H1 (cell line): ENCODE results near the gene AP1S1. TPM values are rescaled to one million over a fixed set of nuclear protein-coding genes. Genes with fewer than 3 reads are reported as not detected.

Experiments used
- CTCF ChIA-PET: fragments of 300-600 bp; sonication (Branson Sonifier 250); formaldehyde crosslinking; loops from one replicate; lab custom pipeline; 2021; ENCODE audit not compliant: partially characterized antibody; lab: Charles Lee
- POLR2A ChIA-PET: fragments of 300-600 bp; sonication (Branson Sonifier 250); formaldehyde crosslinking; loops from one replicate; lab custom pipeline; 2021; ENCODE audit warnings: inconsistent platforms; ENCODE audit not compliant: partially characterized antibody; lab: Charles Lee
- DNase-seq, 2 experiments: peaks; one replicate each; pipeline versions ENCODE4 v3.0.0 to v3.0.0-alpha.2; 2010 to 2022; ENCODE audit warnings: low spot score in 2 of 2, low read depth in 1 of 2, mixed read lengths in 1 of 2
- FAIRE-seq: peaks from 2 replicates; lab custom pipeline; 2011; peaks lifted over from hg19 to GRCh38; lab: Jason Lieb, UNC
- H2AFZ ChIP-seq: 2 replicates; pipeline ENCODE4 v1.8.1; 2012; ENCODE audit warnings: low read length, inconsistent platforms
- H2AK5ac ChIP-seq: 2 replicates; pipeline ENCODE4 v1.6.1; 2013; ENCODE audit warnings: low read depth, low read length
- H2BK120ac ChIP-seq: replicated peaks from 2 replicates; pipeline ENCODE3; 2013; ENCODE audit warnings: low read depth, low read length, inconsistent platforms
- H2BK12ac ChIP-seq: 2 replicates; pipeline ENCODE4 v1.6.1; 2013; ENCODE audit warnings: low read depth, low read length
- H2BK15ac ChIP-seq: 2 replicates; pipeline ENCODE4 v1.6.1; 2013; ENCODE audit warnings: low read length
- H2BK20ac ChIP-seq: 2 replicates; pipeline ENCODE4 v1.6.1; 2013; ENCODE audit warnings: low read length
- H2BK5ac ChIP-seq: 2 replicates; pipeline ENCODE4 v1.6.1; 2013; ENCODE audit warnings: low read depth, low read length
- H3K14ac ChIP-seq: 2 replicates; pipeline ENCODE4 v1.6.1; 2013; ENCODE audit warnings: inconsistent platforms; ENCODE audit not compliant: insufficient read length
- H3K18ac ChIP-seq: 2 replicates; pipeline ENCODE4 v1.6.1; 2013; ENCODE audit warnings: low read length; ENCODE audit errors: extremely low read depth
- H3K23ac ChIP-seq: 2 replicates; pipeline ENCODE4 v1.6.1; 2013; ENCODE audit warnings: inconsistent platforms; ENCODE audit not compliant: insufficient read length
- H3K23me2 ChIP-seq: 2 replicates; pipeline ENCODE4 v1.6.1; 2013; ENCODE audit warnings: low read depth, low read length
- H3K27ac ChIP-seq: 2 replicates; pipeline ENCODE4 v1.6.1; 2011; ENCODE audit warnings: low read depth, low read length, inconsistent platforms
- H3K27me3 ChIP-seq, 4 experiments: replicated peaks in 1 of 4; 1 replicate in 1 of 4; 2 replicates in 3 of 4; pipeline versions ENCODE4 v1.6.1 to v1.8.1; 2011 to 2013; ENCODE audit warnings: low read length in 3 of 4, mild to moderate bottlenecking in 3 of 4, inconsistent platforms in 2 of 4, mixed read lengths in 2 of 4, moderate library complexity in 1 of 4; ENCODE audit not compliant: control insufficient read depth in 3 of 4, insufficient read depth in 3 of 4; ENCODE audit errors: extremely low read depth in 1 of 4
- H3K36me3 ChIP-seq, 4 experiments: 2 replicates each; pipeline versions ENCODE4 v1.6.1 to v1.8.1; 2011 to 2013; ENCODE audit warnings: mild to moderate bottlenecking in 4 of 4, low read length in 3 of 4, moderate library complexity in 2 of 4, control low read depth in 1 of 4, inconsistent platforms in 1 of 4; ENCODE audit not compliant: insufficient read depth in 4 of 4, control insufficient read depth in 2 of 4
- H3K4ac ChIP-seq: replicated peaks from 2 replicates; pipeline ENCODE3; 2013; ENCODE audit warnings: low read length, low read depth, mixed read lengths, inconsistent platforms; ENCODE audit not compliant: insufficient read length
- H3K4me1 ChIP-seq, 4 experiments: replicated peaks in 1 of 4; 1 replicate in 1 of 4; 2 replicates in 3 of 4; pipeline versions ENCODE4 v1.6.1 to v1.8.1; 2011 to 2013; ENCODE audit warnings: low read length in 3 of 4, inconsistent platforms in 2 of 4, mixed read lengths in 1 of 4; ENCODE audit not compliant: insufficient read depth in 4 of 4, control insufficient read depth in 3 of 4
- H3K4me2 ChIP-seq, 2 experiments: 2 replicates each; pipeline versions ENCODE4 v1.6.1 to v1.8.1; 2011 to 2013; ENCODE audit warnings: low read depth in 2 of 2, low read length in 2 of 2, control low read depth in 1 of 2, inconsistent platforms in 1 of 2, mild to moderate bottlenecking in 1 of 2; ENCODE audit not compliant: insufficient read depth in 1 of 2
- H3K4me3 ChIP-seq, 4 experiments: fragments of 200-600, 300-600 bp in 1 of 4; sonication (generic), shearing (Covaris generic), sonication (Bioruptor Twin) in 1 of 4; 2 replicates each; pipeline versions ENCODE4 v1.5.1 to v1.8.1; 2011 to 2016; ENCODE audit warnings: low read length in 4 of 4, low read depth in 3 of 4, control low read depth in 2 of 4, inconsistent platforms in 2 of 4, mild to moderate bottlenecking in 2 of 4, mixed read lengths in 1 of 4, moderate library complexity in 1 of 4; ENCODE audit not compliant: insufficient read depth in 2 of 4; ENCODE audit errors: extremely low read depth in 1 of 4
- H3K56ac ChIP-seq: replicated peaks from 2 replicates; pipeline ENCODE3; 2013; ENCODE audit warnings: low read depth, mild to moderate bottlenecking, mixed read lengths, low read length, inconsistent platforms; ENCODE audit not compliant: insufficient read length
- H3K79me1 ChIP-seq: 2 replicates; pipeline ENCODE4 v1.6.1; 2013; ENCODE audit warnings: low read depth, low read length, control low read depth
- H3K79me2 ChIP-seq, 2 experiments: 2 replicates each; pipeline versions ENCODE4 v1.6.1 to v1.8.1; 2012 to 2013; ENCODE audit warnings: low read length in 2 of 2, mild to moderate bottlenecking in 2 of 2, inconsistent platforms in 1 of 2; ENCODE audit not compliant: insufficient read depth in 2 of 2, control insufficient read depth in 1 of 2
- H3K9ac ChIP-seq, 4 experiments: replicated peaks in 1 of 4; 1 replicate in 1 of 4; 2 replicates in 3 of 4; pipeline versions ENCODE4 v1.6.1 to v1.8.1; 2011 to 2013; ENCODE audit warnings: low read depth in 3 of 4, low read length in 3 of 4, control low read depth in 2 of 4, mild to moderate bottlenecking in 2 of 4, moderate library complexity in 2 of 4, inconsistent platforms in 1 of 4; ENCODE audit errors: extremely low read depth in 1 of 4
- H3K9me3 ChIP-seq, 2 experiments: 2 replicates each; pipeline versions ENCODE4 v1.6.1 to v1.8.1; 2012 to 2013; ENCODE audit warnings: mild to moderate bottlenecking in 2 of 2, moderate library complexity in 2 of 2, control low read depth in 1 of 2, inconsistent platforms in 1 of 2, low read depth in 1 of 2, low read length in 1 of 2, mixed read lengths in 1 of 2; ENCODE audit not compliant: insufficient read depth in 2 of 2
- H4K20me1 ChIP-seq, 2 experiments: replicated peaks in 1 of 2; 2 replicates each; pipeline versions ENCODE3 to v1.8.1; 2011 to 2013; ENCODE audit warnings: inconsistent platforms in 2 of 2, low read length in 2 of 2, mild to moderate bottlenecking in 1 of 2; ENCODE audit not compliant: insufficient read depth in 2 of 2, control insufficient read depth in 1 of 2
- H4K5ac ChIP-seq: 2 replicates; pipeline ENCODE4 v1.6.1; 2013; ENCODE audit warnings: low read length, low read depth, mixed read lengths, inconsistent platforms; ENCODE audit not compliant: insufficient read length
- H4K8ac ChIP-seq: 2 replicates; pipeline ENCODE4 v1.8.0; 2013; ENCODE audit warnings: mild to moderate bottlenecking, moderate library complexity, low read length, inconsistent platforms; ENCODE audit not compliant: insufficient read depth; ENCODE audit errors: extremely low read depth
- H4K91ac ChIP-seq: replicated peaks from 2 replicates; pipeline ENCODE3; 2013; ENCODE audit warnings: low read length, mixed read lengths, inconsistent platforms; ENCODE audit not compliant: insufficient read length
- KDM1A ChIP-seq: fragments of 200-600, 300-600 bp; sonication (generic); IDR thresholded peaks from 2 replicates; pipeline ENCODE4 v1.7.1; 2016; ENCODE audit warnings: mild to moderate bottlenecking, low read length, borderline replicate concordance
- KDM4A ChIP-seq: IDR thresholded peaks from one replicate; pipeline ENCODE4 v1.7.1; 2012; ENCODE audit warnings: low read depth, mild to moderate bottlenecking, moderate library complexity, low read length, inconsistent platforms; ENCODE audit not compliant: severe bottlenecking
- SP1 ChIP-seq: IDR thresholded peaks from 2 replicates; pipeline ENCODE4 v1.6.1; 2011; ENCODE audit warnings: low read depth, low read length
- TAF1 ChIP-seq: IDR thresholded peaks from 2 replicates; pipeline ENCODE4 v1.6.1; 2011; ENCODE audit warnings: mild to moderate bottlenecking, low read depth, low read length
- WGBS, 2 experiments: shearing (Covaris generic) in 1 of 2; methylation state at CpG; one replicate each; pipeline versions ENCODE4 v1.1.6 to v1.1.7; 2013 to 2015; ENCODE audit warnings: low lambda C conversion rate in 2 of 2, mixed read lengths in 2 of 2, inconsistent platforms in 1 of 2, low coverage in 1 of 2, missing lambda C conversion rate in 1 of 2; ENCODE audit not compliant: insufficient replicate concordance in 2 of 2, insufficient coverage in 1 of 2, insufficient read length in 1 of 2; ENCODE audit errors: extremely low coverage in 1 of 2, missing lambda C conversion rate in 1 of 2; 5-methylcytosine and 5-hydroxymethylcytosine counted together
- polyA plus RNA-seq, 7 experiments: library from polyadenylated mRNA; depleted of rRNA in 3 of 7; stranded (reverse) in 5 of 7; unstranded in 2 of 7; fragments of >200 nt in 5 of 7; fragments of 200-250 nt in 2 of 7; gene quantifications; 1 replicate in 5 of 7; 2 replicates in 1 of 7; 4 replicates in 1 of 7; pipeline versions ENCODE4 v1.2.1 to v1.2.3, GENCODE V29; 2011 to 2013; ENCODE audit warnings: missing spikeins in 2 of 7, mixed read lengths in 2 of 7
- total RNA-seq: library from RNA; stranded (reverse); fragmentation: NEBNext Ultra II Directional; extraction: Animal tissue kit (Norgen Biotek cat#: 25700); gene quantifications from 2 replicates; pipeline ENCODE4 v1.2.1, GENCODE V29; 2021
- TF ChIP-seq, protein P1 (sequence below), 3 experiments: IDR thresholded peaks; 1 replicate in 2 of 3; 2 replicates in 1 of 3; pipeline versions ENCODE4 v1.5.1 to v1.6.1; 2011; ENCODE audit warnings: low read length in 3 of 3, mild to moderate bottlenecking in 3 of 3, inconsistent platforms in 2 of 3, low read depth in 1 of 3, moderate library complexity in 1 of 3; ENCODE audit not compliant: insufficient read depth in 1 of 3; ENCODE audit errors: control extremely low read depth in 1 of 3

The AP1S1 gene
- total and polyA plus RNA-seq, 2 of the 8 experiments (the other 6 are each of a cell fraction or from before 2014, with no cell fraction given): 56.1 to 59.3 TPM

DNA sequence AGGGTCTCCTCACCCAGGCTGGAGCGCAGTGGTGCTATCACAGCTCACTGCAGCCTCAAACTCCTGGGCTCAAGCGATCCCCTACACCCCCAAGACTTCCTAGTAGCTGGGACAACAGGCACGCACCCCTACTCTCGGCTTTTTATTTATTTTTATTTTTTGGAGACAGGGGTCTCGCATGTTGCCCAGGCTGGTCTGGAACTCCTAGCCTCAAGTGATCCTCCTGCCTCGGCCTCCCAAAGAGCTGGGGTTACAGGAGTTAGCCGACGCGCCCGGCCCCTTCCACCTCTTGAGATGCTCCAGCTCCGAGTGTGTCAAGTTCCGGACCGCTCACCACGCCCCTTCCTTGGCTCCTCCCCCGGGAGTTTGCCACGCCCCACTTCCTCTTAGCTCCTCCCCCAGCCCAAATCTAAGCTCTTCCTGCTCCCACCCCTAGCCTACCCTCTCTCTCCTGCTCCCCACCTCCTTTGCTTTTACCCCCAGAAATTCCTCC lies 19.5 kb downstream of the AP1S1 start:
- Histone ChIP-seq H3K4me1 (peaks cover 6 to 48% (median 34%) of the 10 kb centered on the region in 4 experiments), H3K9me3 (no peaks in the 10 kb centered on the region), H4K5ac (no peak overlapping the region), H3K9ac (no peak overlapping the region), H3K79me1 (no peaks in the 10 kb centered on the region), H2BK12ac (no peak overlapping the region), H3K23me2 (peaks cover 19% of the 10 kb centered on the region), H4K91ac (no peak overlapping the region), H2BK15ac (no peak overlapping the region), H3K4me2 (peak overlapping the region; percentile 44 to 95), H2AFZ (no peak overlapping the region), H3K4ac (no peak overlapping the region), H2BK120ac (no peak overlapping the region), H3K27me3 (peaks cover 64 to 99% (median 91%) of the 10 kb centered on the region in 4 experiments), H3K56ac (no peak overlapping the region), H2BK20ac (no peak overlapping the region), H3K4me3 (peak overlapping the region; percentile 31 to 68 (median 51); a peak in 7 of 8 replicates), H2BK5ac (no peak overlapping the region), H4K20me1 (peaks cover 0 to 9% of the 10 kb centered on the region in 2 experiments), H3K79me2 (no peaks in the 10 kb centered on the region), H3K36me3 (no peaks in the 10 kb centered on the region), H3K27ac (no peak overlapping the region), H4K8ac (no peak overlapping the region), H3K23ac (no peak overlapping the region), H3K14ac (no peak overlapping the region), H2AK5ac (no peak overlapping the region), H3K18ac (peak overlapping the region; percentile 48; the same call in 1 of the 2 replicates)
- CTCF ChIA-PET: interaction anchor here (0.6 to 6.0 kb wide), 22 partner anchors 9 to 271 kb away, joined by 3 to 90 read pairs (median 4); partner anchors contain the start of genes CLDN15 and FIS1
- 9% methylated on average over 12 of the region's 16 CpGs; no CpG with 5 or more reads in 1 of the 2 experiments for WGBS, 2 experiments
- TF ChIP-seq, protein P1, sequence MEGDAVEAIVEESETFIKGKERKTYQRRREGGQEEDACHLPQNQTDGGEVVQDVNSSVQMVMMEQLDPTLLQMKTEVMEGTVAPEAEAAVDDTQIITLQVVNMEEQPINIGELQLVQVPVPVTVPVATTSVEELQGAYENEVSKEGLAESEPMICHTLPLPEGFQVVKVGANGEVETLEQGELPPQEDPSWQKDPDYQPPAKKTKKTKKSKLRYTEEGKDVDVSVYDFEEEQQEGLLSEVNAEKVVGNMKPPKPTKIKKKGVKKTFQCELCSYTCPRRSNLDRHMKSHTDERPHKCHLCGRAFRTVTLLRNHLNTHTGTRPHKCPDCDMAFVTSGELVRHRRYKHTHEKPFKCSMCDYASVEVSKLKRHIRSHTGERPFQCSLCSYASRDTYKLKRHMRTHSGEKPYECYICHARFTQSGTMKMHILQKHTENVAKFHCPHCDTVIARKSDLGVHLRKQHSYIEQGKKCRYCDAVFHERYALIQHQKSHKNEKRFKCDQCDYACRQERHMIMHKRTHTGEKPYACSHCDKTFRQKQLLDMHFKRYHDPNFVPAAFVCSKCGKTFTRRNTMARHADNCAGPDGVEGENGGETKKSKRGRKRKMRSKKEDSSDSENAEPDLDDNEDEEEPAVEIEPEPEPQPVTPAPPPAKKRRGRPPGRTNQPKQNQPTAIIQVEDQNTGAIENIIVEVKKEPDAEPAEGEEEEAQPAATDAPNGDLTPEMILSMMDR (IDR thresholded peaks at IDR 0.05; ENCODE audit: control extremely low read depth in 1 of 3, insufficient read depth in 1 of 3, low read depth in 1 of 3, low read length in 3 of 3): no peak
- TF ChIP-seq KDM4A: peak; percentile 17
- TF ChIP-seq KDM1A: 0 out of 2 replicates have a peak, but pooled peaks have one; percentile 70
- TF ChIP-seq SP1: peak; percentile 83; the same call in 1 of the 2 replicates
- peak; percentile 47; the same call in 1 of the 2 replicates for TF ChIP-seq TAF1
- POLR2A ChIA-PET: interaction anchor here (0.6 to 2.3 kb wide), 17 partner anchors 8 to 284 kb away, joined by 3 to 8 read pairs (median 4); partner anchors contain the start of genes AP1S1, SERPINE1, TRIM56 and UFSP1
- FAIRE-seq (peak; percentile 48), DNase-seq (peak in 1 of 2 experiments; percentile 98)
